BE2C (cell line): ENCODE data around the gene TMTC2.

Experiments used
- DNase-seq: peaks from one replicate; pipeline ENCODE4 v3.0.0-alpha.2; 2020
- H3K27me3 ChIP-seq: fragments of 250-450 bp; sonication (Bioruptor Pico); 2 replicates; pipeline ENCODE4 v1.5.1; 2020; ENCODE audit warnings: mild to moderate bottlenecking
- H3K36me3 ChIP-seq: fragments of 250-450 bp; sonication (Bioruptor Pico); 2 replicates; pipeline ENCODE4 v1.5.1; 2020; ENCODE audit warnings: mild to moderate bottlenecking
- H3K4me1 ChIP-seq: fragments of 250-450 bp; sonication (Bioruptor Pico); 2 replicates; pipeline ENCODE4 v1.5.1; 2020
- H3K4me3 ChIP-seq: 2 replicates; pipeline ENCODE4 v1.5.1; 2011; ENCODE audit warnings: low read depth, low read length
- H3K9me3 ChIP-seq: fragments of 250-450 bp; sonication (Bioruptor Pico); 2 replicates; pipeline ENCODE4 v1.5.1; 2020
- CTCF ChIP-seq: IDR thresholded peaks from 2 replicates; pipeline ENCODE4 v1.5.1; 2012; ENCODE audit warnings: mild to moderate bottlenecking, low read depth, low read length

The TMTC2 gene

DNA sequence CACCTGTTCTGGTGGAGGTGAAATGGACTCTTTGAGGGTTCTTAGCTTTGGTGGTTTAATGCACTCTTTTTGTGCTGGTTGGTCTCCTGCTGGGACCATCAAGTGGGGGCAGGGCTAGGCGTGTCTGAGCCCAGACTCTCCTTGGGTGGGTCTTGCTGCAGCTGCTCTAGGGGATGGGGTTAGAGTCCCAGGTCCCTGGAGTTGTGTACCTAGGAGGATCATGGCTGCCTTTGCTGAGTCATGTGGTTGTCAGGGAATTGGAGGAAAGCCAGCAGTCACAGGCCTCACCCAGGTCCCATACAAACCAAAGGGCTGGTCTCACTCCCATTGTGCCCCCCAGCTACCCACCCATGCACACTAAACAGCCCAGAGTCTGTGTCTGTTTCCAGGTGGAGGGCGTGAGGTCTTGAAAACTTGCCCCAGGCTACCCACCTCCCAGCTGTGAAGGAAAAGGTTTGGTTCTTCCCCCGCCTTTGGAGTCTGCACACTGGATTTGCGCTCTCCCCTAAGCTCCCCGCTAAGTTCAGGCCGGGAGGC is 387.7 kb downstream of the TMTC2 start:
- Histone ChIP-seq H3K27me3 (no peaks in the 10 kb centered on the region), H3K4me3 (no peak overlapping the region), H3K36me3 (no peaks in the 10 kb centered on the region), H3K4me1 (peaks cover 4% of the 10 kb centered on the region; the same call in 1 of the 2 replicates), H3K9me3 (no peaks in the 10 kb centered on the region)
- TF ChIP-seq CTCF, result no peak
- no peak for DNase-seq

DNA sequence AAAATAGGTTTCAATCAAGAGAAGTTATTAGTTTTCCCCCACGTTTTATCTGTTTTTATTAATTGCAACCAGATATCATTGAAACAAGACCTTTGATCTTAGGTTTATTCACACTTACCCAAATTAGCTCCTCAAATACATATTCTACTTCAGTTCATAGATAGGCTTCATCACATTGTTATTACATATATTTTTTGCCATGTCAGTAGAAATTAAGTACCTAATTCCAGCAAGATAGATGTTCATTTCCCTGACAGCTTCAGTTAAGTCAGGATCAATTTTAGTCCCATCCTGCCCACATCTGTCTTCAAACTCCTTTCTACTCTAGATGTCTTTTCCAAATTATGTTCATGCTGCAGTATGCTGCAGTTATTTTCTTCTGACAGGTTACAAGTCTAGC is 388.8 kb downstream of the TMTC2 start:
- Histone ChIP-seq H3K4me3 (no peak overlapping the region), H3K36me3 (no peaks in the 10 kb centered on the region), H3K27me3 (no peaks in the 10 kb centered on the region), H3K4me1 (peaks cover 4% of the 10 kb centered on the region; the same call in 1 of the 2 replicates), H3K9me3 (no peaks in the 10 kb centered on the region)
- no peak for TF ChIP-seq CTCF
- no peak for DNase-seq

DNA sequence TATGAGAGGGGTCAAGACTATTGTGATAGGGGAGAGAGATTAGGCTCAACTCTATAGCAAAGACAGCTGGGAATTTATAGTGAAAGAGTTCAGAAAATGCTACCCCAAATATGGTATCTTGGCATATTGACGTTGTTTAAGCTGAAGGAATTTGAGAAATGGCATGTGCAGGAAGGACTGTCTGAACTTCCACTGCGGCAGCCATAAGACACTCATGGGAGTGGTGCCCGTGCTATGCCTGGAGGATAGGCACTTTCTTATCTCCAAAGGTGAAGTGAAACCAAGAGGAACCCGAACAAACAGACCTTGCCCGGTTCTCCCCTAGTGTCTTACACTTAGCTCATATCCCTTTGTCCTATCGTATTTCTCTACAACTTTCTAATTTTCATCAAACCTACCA is 390.3 kb downstream of the TMTC2 start:
- no peak for DNase-seq
- no peaks in the 10 kb centered on the region for H3K36me3 ChIP-seq
- H3K9me3 ChIP-seq, result no peaks in the 10 kb centered on the region
- no peak for TF ChIP-seq CTCF
- peaks cover 4% of the 10 kb centered on the region; the same call in 1 of the 2 replicates for H3K4me1 ChIP-seq
- no peaks in the 10 kb centered on the region for H3K27me3 ChIP-seq
- H3K4me3 ChIP-seq, result no peak overlapping the region

GRCh38 chr12:83082690-83083276 is 396.1 kb downstream of the TMTC2 start:
- Histone ChIP-seq H3K4me3 (no peak overlapping the region), H3K27me3 (no peaks in the 10 kb centered on the region), H3K36me3 (no peaks in the 10 kb centered on the region), H3K9me3 (no peaks in the 10 kb centered on the region), H3K4me1 (no peaks in the 10 kb centered on the region; the same call in 1 of the 2 replicates)
- TF ChIP-seq CTCF, result no peak
- no peak for DNase-seq

DNA sequence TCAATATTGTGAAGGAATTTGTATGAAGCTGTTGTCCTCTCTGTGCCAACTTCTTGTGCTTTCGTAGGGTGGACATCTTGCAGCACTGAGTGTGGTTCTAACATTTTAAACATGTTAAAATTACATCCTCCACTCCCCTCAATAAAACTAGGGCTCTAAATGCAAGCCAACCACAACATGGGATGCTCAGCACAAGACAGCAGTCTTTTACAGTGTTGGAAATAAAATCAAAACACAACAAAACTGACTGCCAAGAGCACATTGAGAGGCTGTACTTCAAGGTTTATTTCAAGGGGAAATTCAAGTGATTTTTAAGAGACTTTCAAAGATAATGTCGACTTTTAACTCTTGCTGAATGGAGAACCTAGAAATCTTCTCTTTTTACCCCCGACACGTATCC is 396.9 kb downstream of the TMTC2 start:
- H3K36me3 ChIP-seq, result no peaks in the 10 kb centered on the region
- H3K4me3 ChIP-seq, result no peak overlapping the region
- DNase-seq, result no peak
- TF ChIP-seq CTCF, result no peak
- no peaks in the 10 kb centered on the region for H3K9me3 ChIP-seq
- H3K27me3 ChIP-seq, result no peaks in the 10 kb centered on the region
- H3K4me1 ChIP-seq, result no peaks in the 10 kb centered on the region; the same call in 1 of the 2 replicates

DNA sequence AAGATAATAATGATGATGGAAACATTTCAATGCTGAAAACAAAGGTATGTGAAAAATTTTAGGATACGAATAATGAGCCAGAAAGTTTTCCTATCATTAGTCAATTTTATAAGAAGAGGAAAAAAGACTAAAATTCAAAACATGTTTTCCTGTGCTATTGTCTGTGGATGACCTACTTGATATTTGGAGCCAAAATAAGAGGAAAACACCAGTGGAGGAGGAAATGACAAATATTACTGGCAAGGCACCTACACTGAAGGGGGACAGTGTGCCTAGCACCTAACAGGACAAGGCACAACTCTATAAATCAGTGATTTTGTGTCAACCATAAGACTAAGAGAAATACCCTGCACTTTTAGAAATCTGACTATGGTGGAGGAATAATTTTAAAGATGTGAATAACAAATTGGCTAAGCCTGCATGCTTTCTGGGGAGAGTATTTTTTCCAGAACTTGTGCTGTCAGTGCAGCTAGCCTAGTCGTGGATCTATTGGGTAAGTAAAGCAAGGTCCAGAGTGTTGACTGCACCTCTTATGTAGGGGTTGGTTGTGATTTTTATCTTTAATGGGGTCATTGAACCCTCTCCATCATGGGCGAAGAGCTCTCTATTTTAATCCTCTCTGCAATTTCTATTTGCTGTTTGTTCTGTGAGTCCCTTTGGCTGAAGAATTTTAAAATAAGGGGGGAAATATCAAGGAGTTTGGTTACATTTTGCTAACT is 398.0 kb downstream of the TMTC2 start:
- no peak for DNase-seq
- TF ChIP-seq CTCF, result no peak
- H3K27me3 ChIP-seq, result no peaks in the 10 kb centered on the region
- no peaks in the 10 kb centered on the region for H3K9me3 ChIP-seq
- H3K4me1 ChIP-seq, result no peaks in the 10 kb centered on the region; the same call in 1 of the 2 replicates
- H3K4me3 ChIP-seq, result no peak overlapping the region
- no peaks in the 10 kb centered on the region for H3K36me3 ChIP-seq
